ENCODE data around the gene HOXC5.

Gene HOXC5

GRCh38 chr12:54049108-54049507 lies 16.3 kb downstream of the HOXC5 start:
- no peak for DNase-seq

GRCh38 chr12:54050482-54050810 lies 17.6 kb downstream of the HOXC5 start:
- no peak for DNase-seq

GRCh38 chr12:54051026-54051842 lies 18.4 kb downstream of the HOXC5 start:
- no peak for DNase-seq

- DNase-seq: no peak
Measured at GRCh38 chr12:54051874-54052437, 19.1 kb downstream of the HOXC5 start.

- peak; percentile 13 for DNase-seq
Measured at GRCh38 chr12:54052438-54053002, 19.7 kb downstream of the HOXC5 start.

GRCh38 chr12:54053003-54053750 lies 20.3 kb downstream of the HOXC5 start:
- peak; percentile 27 for DNase-seq

GRCh38 chr12:54053751-54054741 lies 21.2 kb downstream of the HOXC5 start, which contains the start of gene HOXC4:
TSS of gene HOXC4 (plus strand) at chr12:54053835. CDS start at chr12:54053923, 88 bp downstream.
- peak; percentile 19 for DNase-seq

- DNase-seq: no peak
Measured at GRCh38 chr12:54054742-54055194, 21.9 kb downstream of the HOXC5 start.

- DNase-seq: no peak
Measured at GRCh38 chr12:54055552-54055951, 22.7 kb downstream of the HOXC5 start.

- DNase-seq: no peak
Measured at GRCh38 chr12:54056110-54056509, 23.3 kb downstream of the HOXC5 start.

GRCh38 chr12:54058128-54058768 lies 25.4 kb downstream of the HOXC5 start:
- DNase-seq: no peak

GRCh38 chr12:54059668-54060067 lies 26.8 kb downstream of the HOXC5 start:
- no peak for DNase-seq

GRCh38 chr12:54060174-54060974 lies 27.5 kb downstream of the HOXC5 start:
- DNase-seq: no peak

GRCh38 chr12:54060975-54061778 lies 28.3 kb downstream of the HOXC5 start:
- DNase-seq: no peak

GRCh38 chr12:54065677-54066076 lies 32.8 kb downstream of the HOXC5 start:
- DNase-seq: no peak

GRCh38 chr12:54066408-54066807 lies 33.6 kb downstream of the HOXC5 start:
- no peak for DNase-seq

- DNase-seq: no peak
Measured at GRCh38 chr12:54068418-54069070, 35.7 kb downstream of the HOXC5 start.

- no peak for DNase-seq
Measured at GRCh38 chr12:54071942-54072341, 39.1 kb downstream of the HOXC5 start.

- DNase-seq: no peak
Measured at GRCh38 chr12:54074308-54074707, 41.5 kb downstream of the HOXC5 start.
